IMR-90 (cell line): Measurements from ENCODE around the gene TCF3. TPM values are rescaled to one million over a fixed set of nuclear protein-coding genes. Genes with fewer than 3 reads are reported as not detected.

Experiments used
- ATAC-seq: fragments of 200-7000 bp; cut with Tn5 transposase; 2 replicates; pipeline ENCODE4 v1.9.1; 2020; ENCODE audit warnings: low read depth, mild to moderate bottlenecking, moderate library complexity
- BruUV-seq: library from RNA; stranded (reverse); fragments of 400-500 nt; replicated peaks from 2 replicates; lab custom pipeline; 2021; lab: Mats Ljungman, UMichigan
- CTCF ChIA-PET: fragments of 300-600 bp; formaldehyde crosslinking; extraction: SDS; loops from one replicate; lab custom pipeline; 2021; ENCODE audit warnings: antibody characterized with exemption; lab: Yijun Ruan, JAX
- POLR2A ChIA-PET: fragments of 300-600 bp; sonication (Branson Sonifier 250); formaldehyde crosslinking; loops from one replicate; lab custom pipeline; 2022; ENCODE audit warnings: antibody characterized with exemption; ENCODE audit not compliant: unreplicated experiment; lab: Charles Lee
- DNase-seq: peaks from one replicate; pipeline ENCODE4 v3.0.0; 2013
- H2AFZ ChIP-seq: replicated peaks from 2 replicates; pipeline ENCODE3; 2013; ENCODE audit warnings: low read length, mild to moderate bottlenecking; ENCODE audit not compliant: poor library complexity
- H2AK5ac ChIP-seq: 2 replicates; pipeline ENCODE4 v1.6.1; 2013; ENCODE audit warnings: low read depth, low read length, inconsistent platforms
- H2AK9ac ChIP-seq: replicated peaks from 2 replicates; pipeline ENCODE3; 2013; ENCODE audit warnings: mild to moderate bottlenecking, low read depth, low read length, moderate library complexity; ENCODE audit not compliant: poor library complexity
- H2BK120ac ChIP-seq: 2 replicates; pipeline ENCODE4 v1.6.1; 2013; ENCODE audit warnings: low read depth, low read length, inconsistent platforms
- H2BK15ac ChIP-seq: 3 replicates; pipeline ENCODE4 v1.6.1; 2013; ENCODE audit warnings: low read depth, low read length, inconsistent platforms
- H2BK20ac ChIP-seq: 2 replicates; pipeline ENCODE4 v1.6.1; 2013; ENCODE audit warnings: low read depth, mild to moderate bottlenecking, inconsistent platforms, low read length, moderate library complexity
- H2BK5ac ChIP-seq: 2 replicates; pipeline ENCODE4 v1.6.1; 2013; ENCODE audit warnings: mild to moderate bottlenecking, low read depth, low read length, inconsistent platforms; ENCODE audit not compliant: poor library complexity, severe bottlenecking
- H3K14ac ChIP-seq: replicated peaks from 2 replicates; pipeline ENCODE4 v1.6.1; 2013; ENCODE audit warnings: low read depth, low read length, inconsistent platforms
- H3K18ac ChIP-seq: 2 replicates; pipeline ENCODE4 v1.6.1; 2013; ENCODE audit warnings: low read depth, low read length, control low read depth
- H3K23ac ChIP-seq: 2 replicates; pipeline ENCODE4 v1.6.1; 2013; ENCODE audit warnings: low read depth, low read length, inconsistent platforms
- H3K27ac ChIP-seq: 2 replicates; pipeline ENCODE4 v1.5.1; 2013; ENCODE audit warnings: mild to moderate bottlenecking, control low read depth, low read length; ENCODE audit not compliant: insufficient read depth
- H3K27me3 ChIP-seq: 2 replicates; pipeline ENCODE4 v1.6.1; 2013; ENCODE audit warnings: low read length; ENCODE audit not compliant: control insufficient read depth, insufficient read depth
- H3K36me3 ChIP-seq: 2 replicates; pipeline ENCODE4 v1.6.1; 2013; ENCODE audit warnings: low read length, mixed read lengths; ENCODE audit not compliant: control insufficient read depth, insufficient read depth
- H3K4ac ChIP-seq: 2 replicates; pipeline ENCODE4 v1.6.1; 2013; ENCODE audit warnings: low read depth, low read length, inconsistent platforms
- H3K4me1 ChIP-seq: 2 replicates; pipeline ENCODE4 v1.6.1; 2013; ENCODE audit warnings: low read length, mixed read lengths; ENCODE audit not compliant: control insufficient read depth, insufficient read depth
- H3K4me2 ChIP-seq: 2 replicates; pipeline ENCODE4 v1.6.1; 2013; ENCODE audit warnings: low read depth, mild to moderate bottlenecking, control low read depth, low read length, moderate library complexity
- H3K4me3 ChIP-seq: 2 replicates; pipeline ENCODE4 v1.5.1; 2013; ENCODE audit warnings: low read depth, mild to moderate bottlenecking, control low read depth, low read length, moderate library complexity; ENCODE audit not compliant: insufficient read depth
- H3K56ac ChIP-seq: 2 replicates; pipeline ENCODE4 v1.6.1; 2013; ENCODE audit warnings: low read length, inconsistent platforms; ENCODE audit not compliant: insufficient read depth; ENCODE audit errors: extremely low read depth
- H3K79me1 ChIP-seq, 2 experiments: 2 replicates each; pipeline ENCODE4 v1.6.1; 2013; ENCODE audit warnings: low read length in 2 of 2, inconsistent platforms in 1 of 2, low read depth in 1 of 2
- H3K9ac ChIP-seq: 2 replicates; pipeline ENCODE4 v1.6.1; 2013; ENCODE audit warnings: low read depth, low read length, control low read depth
- H3K9me1 ChIP-seq: 2 replicates; pipeline ENCODE4 v1.6.1; 2013; ENCODE audit warnings: low read length, inconsistent platforms; ENCODE audit not compliant: insufficient read depth
- H3K9me3 ChIP-seq: 2 replicates; pipeline ENCODE4 v1.6.1; 2013; ENCODE audit warnings: low read length; ENCODE audit not compliant: control insufficient read depth, insufficient read depth
- H4K20me1 ChIP-seq: 2 replicates; pipeline ENCODE4 v1.6.1; 2013; ENCODE audit warnings: low read length, inconsistent platforms; ENCODE audit not compliant: insufficient read depth
- H4K5ac ChIP-seq: 2 replicates; pipeline ENCODE4 v1.6.1; 2013; ENCODE audit warnings: mild to moderate bottlenecking, low read depth, low read length, control low read depth
- H4K8ac ChIP-seq, 2 experiments: 2 replicates each; pipeline ENCODE4 v1.6.1; 2013; ENCODE audit warnings: low read depth in 2 of 2, low read length in 2 of 2, control low read depth in 1 of 2, inconsistent platforms in 1 of 2
- H4K91ac ChIP-seq: 2 replicates; pipeline ENCODE4 v1.6.1; 2013; ENCODE audit warnings: low read depth, low read length, inconsistent platforms; ENCODE audit not compliant: insufficient read depth
- BHLHE40 ChIP-seq: fragments of 150-350 bp; IDR thresholded peaks from 2 replicates; pipeline ENCODE4 v1.6.1; 2016; ENCODE audit warnings: mild to moderate bottlenecking, low read depth, low read length
- CEBPB ChIP-seq: IDR thresholded peaks from 2 replicates; pipeline ENCODE4 v1.6.1; 2012; ENCODE audit warnings: low read depth, low read length, improper control_type of control experiment
- CHD1 ChIP-seq: IDR thresholded peaks from 2 replicates; pipeline ENCODE4 v1.6.1; 2012; ENCODE audit warnings: low read depth, low read length, improper control_type of control experiment
- FOS ChIP-seq: fragments of 150-350 bp; IDR thresholded peaks from 2 replicates; pipeline ENCODE4 v1.6.1; 2016; ENCODE audit warnings: low read depth, low read length
- MAFK ChIP-seq: IDR thresholded peaks from 2 replicates; pipeline ENCODE4 v1.6.1; 2012; ENCODE audit warnings: low read depth, low read length, improper control_type of control experiment
- MAZ ChIP-seq: IDR thresholded peaks from 2 replicates; pipeline ENCODE4 v1.6.1; 2012; ENCODE audit warnings: low read depth, mild to moderate bottlenecking, low read length, improper control_type of control experiment, moderate library complexity, borderline replicate concordance
- MXI1 ChIP-seq: IDR thresholded peaks from 2 replicates; pipeline ENCODE4 v1.6.1; 2012; ENCODE audit warnings: low read depth, mild to moderate bottlenecking, low read length, moderate library complexity, borderline replicate concordance
- NFE2L2 ChIP-seq: fragments of 150-350 bp; IDR thresholded peaks from 2 replicates; pipeline ENCODE4 v1.6.1; 2016; ENCODE audit warnings: low read depth, mild to moderate bottlenecking, low read length
- POLR2A ChIP-seq: IDR thresholded peaks from 2 replicates; pipeline ENCODE4 v1.6.1; 2012; ENCODE audit warnings: mild to moderate bottlenecking, low read depth, low read length
- RAD21 ChIP-seq: IDR thresholded peaks from 2 replicates; pipeline ENCODE4 v1.6.1; 2012; ENCODE audit warnings: low read length, improper control_type of control experiment
- RCOR1 ChIP-seq: IDR thresholded peaks from 2 replicates; pipeline ENCODE4 v1.6.1; 2012; ENCODE audit warnings: mild to moderate bottlenecking, low read length, improper control_type of control experiment; ENCODE audit not compliant: insufficient replicate concordance
- RFX5 ChIP-seq: IDR thresholded peaks from 2 replicates; pipeline ENCODE4 v1.8.0; 2012; ENCODE audit warnings: low read depth, mild to moderate bottlenecking, low read length, moderate library complexity
- SMC3 ChIP-seq: fragments of 150-350 bp; IDR thresholded peaks from 2 replicates; pipeline ENCODE4 v1.6.1; 2016; ENCODE audit warnings: low read depth, mild to moderate bottlenecking, antibody characterized with exemption, low read length, moderate library complexity
- WGBS, 2 experiments: methylation state at CpG; one replicate each; pipeline versions ENCODE4 v1.1.5 to v1.1.7; 2013; ENCODE audit warnings: missing lambda C conversion rate in 2 of 2; ENCODE audit not compliant: insufficient read length in 1 of 2; ENCODE audit errors: extremely low coverage in 2 of 2; 5-methylcytosine and 5-hydroxymethylcytosine counted together
- dilution Hi-C: fragments of 300-500 bp; cut with HindIII; formaldehyde crosslinking; loops from one replicate; pipeline ENCODE4 v1.14.3; 2018; ENCODE audit warnings: low sequenced_read_pairs; ENCODE audit not compliant: unreplicated experiment
- in situ Hi-C: fragments of 300-500 bp; cut with MboI; formaldehyde crosslinking; loops from 3 replicates; pipeline ENCODE4 v1.14.3; 2019; ENCODE audit warnings: low sequenced_read_pairs, inconsistent platforms, mixed read lengths
- intact Hi-C: fragments of 100-400 bp; cut with micrococcal nuclease; formaldehyde crosslinking; loops from 2 replicates; pipeline ENCODE4 v1.10.0; 2022
- polyA plus RNA-seq, 3 experiments: library from polyadenylated mRNA; depleted of rRNA; stranded (reverse); fragments of >200 nt; gene quantifications; 2 replicates each; pipeline ENCODE4 v1.2.3, GENCODE V29; 2012; ENCODE audit warnings: low replicate concordance in 1 of 3
- total RNA-seq: library from RNA; depleted of rRNA; stranded (reverse); fragments of >200 nt; gene quantifications from 2 replicates; pipeline ENCODE4 v1.2.3, GENCODE V29; 2012
- TF ChIP-seq, protein P1 (sequence below): fragments of 150-350 bp; IDR thresholded peaks from 2 replicates; pipeline ENCODE4 v1.6.1; 2016; ENCODE audit warnings: low read depth, mild to moderate bottlenecking, low read length, moderate library complexity, borderline replicate concordance
- TF ChIP-seq, protein P2 (sequence below): fragments of 150-350 bp; IDR thresholded peaks from 2 replicates; pipeline ENCODE4 v1.6.1; 2017; ENCODE audit warnings: mild to moderate bottlenecking, antibody characterized with exemption, low read length, low read depth
- TF ChIP-seq, protein P3 (sequence below): conservative IDR thresholded peaks from 2 replicates; pipeline ENCODE4 v1.5.1; 2012; ENCODE audit warnings: mild to moderate bottlenecking, low read depth, low read length, improper control_type of control experiment

Gene TCF3
- total and polyA plus RNA-seq, 2 of the 4 experiments (the other 2 are of a cell fraction) = 29.9 to 127 TPM

DNA sequence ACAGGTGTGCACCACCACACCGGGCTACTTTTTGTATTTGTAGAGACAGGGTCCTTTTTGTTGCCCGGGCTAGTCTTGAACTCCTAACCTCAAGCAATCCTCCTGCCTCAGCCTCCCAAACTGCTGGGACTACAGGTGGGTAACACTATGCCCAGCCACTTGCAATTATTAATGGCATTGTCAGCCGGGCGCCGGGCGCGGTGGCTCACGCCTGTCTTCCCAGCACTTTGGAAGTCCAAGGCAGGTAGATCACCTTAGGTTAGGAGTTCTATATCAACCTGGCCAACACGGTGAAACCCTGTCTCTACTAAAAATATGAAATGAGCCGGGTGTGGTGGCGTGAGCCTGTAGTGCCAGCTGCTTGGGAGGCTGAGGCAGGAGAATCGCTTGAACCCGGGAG lies 81.6 kb downstream of the TCF3 start:
- H3K4me1 ChIP-seq = peaks cover 3% of the 10 kb centered on the region
- H3K27me3 ChIP-seq = no peaks in the 10 kb centered on the region; the same call in 1 of the 2 replicates
- no peak overlapping the region for H2BK120ac ChIP-seq
- H3K23ac ChIP-seq = no peak overlapping the region
- H2AFZ ChIP-seq = no peak overlapping the region
- H2BK20ac ChIP-seq = no peak overlapping the region
- no TSS peak for BruUV-seq
- H2BK15ac ChIP-seq = no peak overlapping the region
- peaks cover 0 to 3% of the 10 kb centered on the region in 2 experiments; a peak in 2 of 4 replicates for H3K79me1 ChIP-seq
- peaks cover 15% of the 10 kb centered on the region for H4K20me1 ChIP-seq
- no peak overlapping the region for H4K8ac ChIP-seq
- H4K91ac ChIP-seq = no peak overlapping the region
- dilution Hi-C loops (no loop called here), intact Hi-C loops (no loop called here), in situ Hi-C loops (no loop called here)
- POLR2A ChIA-PET = interaction anchor here (0.6 kb wide), 1 partner anchor 102 kb away, joined by 3 read pairs; no protein-coding TSS in a partner anchor
- H3K18ac ChIP-seq = no peak overlapping the region
- H3K4me3 ChIP-seq = no peak overlapping the region
- no peak overlapping the region for H3K4me2 ChIP-seq
- H4K5ac ChIP-seq = no peak overlapping the region
- no peak overlapping the region for H3K9ac ChIP-seq
- ATAC-seq (no peak), DNase-seq (no peak)
- H3K27ac ChIP-seq = no peak overlapping the region
- no peaks in the 10 kb centered on the region; the same call in 1 of the 2 replicates for H3K9me1 ChIP-seq
- no peak for TF ChIP-seq RAD21
- TF ChIP-seq, protein P1, sequence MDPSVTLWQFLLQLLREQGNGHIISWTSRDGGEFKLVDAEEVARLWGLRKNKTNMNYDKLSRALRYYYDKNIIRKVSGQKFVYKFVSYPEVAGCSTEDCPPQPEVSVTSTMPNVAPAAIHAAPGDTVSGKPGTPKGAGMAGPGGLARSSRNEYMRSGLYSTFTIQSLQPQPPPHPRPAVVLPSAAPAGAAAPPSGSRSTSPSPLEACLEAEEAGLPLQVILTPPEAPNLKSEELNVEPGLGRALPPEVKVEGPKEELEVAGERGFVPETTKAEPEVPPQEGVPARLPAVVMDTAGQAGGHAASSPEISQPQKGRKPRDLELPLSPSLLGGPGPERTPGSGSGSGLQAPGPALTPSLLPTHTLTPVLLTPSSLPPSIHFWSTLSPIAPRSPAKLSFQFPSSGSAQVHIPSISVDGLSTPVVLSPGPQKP = no peak
- TF ChIP-seq BHLHE40 = no peak
- TF ChIP-seq SMC3 = no peak
- TF ChIP-seq MXI1 = no peak
- no peak for TF ChIP-seq POLR2A
- no peak for TF ChIP-seq CHD1
- TF ChIP-seq, protein P2, sequence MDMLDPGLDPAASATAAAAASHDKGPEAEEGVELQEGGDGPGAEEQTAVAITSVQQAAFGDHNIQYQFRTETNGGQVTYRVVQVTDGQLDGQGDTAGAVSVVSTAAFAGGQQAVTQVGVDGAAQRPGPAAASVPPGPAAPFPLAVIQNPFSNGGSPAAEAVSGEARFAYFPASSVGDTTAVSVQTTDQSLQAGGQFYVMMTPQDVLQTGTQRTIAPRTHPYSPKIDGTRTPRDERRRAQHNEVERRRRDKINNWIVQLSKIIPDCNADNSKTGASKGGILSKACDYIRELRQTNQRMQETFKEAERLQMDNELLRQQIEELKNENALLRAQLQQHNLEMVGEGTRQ = no peak
- TF ChIP-seq RFX5 = no peak
- TF ChIP-seq RCOR1 = no peak
- TF ChIP-seq CEBPB = no peak
- TF ChIP-seq MAZ = no peak
- TF ChIP-seq, protein P3, sequence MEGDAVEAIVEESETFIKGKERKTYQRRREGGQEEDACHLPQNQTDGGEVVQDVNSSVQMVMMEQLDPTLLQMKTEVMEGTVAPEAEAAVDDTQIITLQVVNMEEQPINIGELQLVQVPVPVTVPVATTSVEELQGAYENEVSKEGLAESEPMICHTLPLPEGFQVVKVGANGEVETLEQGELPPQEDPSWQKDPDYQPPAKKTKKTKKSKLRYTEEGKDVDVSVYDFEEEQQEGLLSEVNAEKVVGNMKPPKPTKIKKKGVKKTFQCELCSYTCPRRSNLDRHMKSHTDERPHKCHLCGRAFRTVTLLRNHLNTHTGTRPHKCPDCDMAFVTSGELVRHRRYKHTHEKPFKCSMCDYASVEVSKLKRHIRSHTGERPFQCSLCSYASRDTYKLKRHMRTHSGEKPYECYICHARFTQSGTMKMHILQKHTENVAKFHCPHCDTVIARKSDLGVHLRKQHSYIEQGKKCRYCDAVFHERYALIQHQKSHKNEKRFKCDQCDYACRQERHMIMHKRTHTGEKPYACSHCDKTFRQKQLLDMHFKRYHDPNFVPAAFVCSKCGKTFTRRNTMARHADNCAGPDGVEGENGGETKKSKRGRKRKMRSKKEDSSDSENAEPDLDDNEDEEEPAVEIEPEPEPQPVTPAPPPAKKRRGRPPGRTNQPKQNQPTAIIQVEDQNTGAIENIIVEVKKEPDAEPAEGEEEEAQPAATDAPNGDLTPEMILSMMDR = no peak
- TF ChIP-seq MAFK = no peak
- no peak for TF ChIP-seq NFE2L2
- no peak for TF ChIP-seq FOS
- 100% methylated on average over 1 of the region's 13 CpGs; no CpG with 5 or more reads in 1 of the 2 experiments for WGBS, 2 experiments
- CTCF ChIA-PET = no interaction called here
- no peak overlapping the region for H2AK5ac ChIP-seq
- no peaks in the 10 kb centered on the region; the same call in 1 of the 2 replicates for H3K36me3 ChIP-seq
- H3K9me3 ChIP-seq = no peaks in the 10 kb centered on the region
- H3K56ac ChIP-seq = no peak overlapping the region
- no peak overlapping the region for H3K14ac ChIP-seq
- H3K4ac ChIP-seq = no peak overlapping the region
- H2AK9ac ChIP-seq = no peak overlapping the region
- H2BK5ac ChIP-seq = no peak overlapping the region
